ENCODE measurements around the gene GCLC. TPM values are rescaled to one million over a fixed set of nuclear protein-coding genes. Genes with fewer than 3 reads are reported as not detected.

The GCLC gene
- total and polyA plus RNA-seq, 7 donors, result 4.7 to 31.9 (median 17.9) TPM

DNA sequence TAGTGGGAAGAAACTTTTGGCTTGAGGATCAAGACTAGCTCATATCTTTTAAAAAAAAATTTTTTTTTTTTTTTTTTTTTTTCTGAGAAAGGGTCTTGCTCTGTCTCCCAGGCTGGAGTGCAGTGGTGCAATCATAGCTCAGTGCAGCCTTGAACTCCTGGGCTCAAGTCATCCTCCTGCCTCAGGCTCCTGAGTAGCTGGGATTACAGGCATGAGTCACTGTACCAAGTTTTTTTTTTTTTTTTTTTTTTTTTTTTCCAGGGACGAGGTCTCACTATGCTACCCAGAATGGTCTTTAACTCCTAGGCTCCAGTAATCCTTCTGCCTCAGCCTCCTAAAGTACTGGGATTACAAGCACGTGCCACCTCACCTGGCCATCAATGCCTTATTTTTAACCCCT, 27.9 kb downstream of the GCLC start:
- 38 to 64% (median 43%) methylated on average over 2 of the region's 2 CpGs for WGBS, 3 donors
- H3K4me1 ChIP-seq, result peaks cover 27% of the 10 kb centered on the region
- H3K36me3 ChIP-seq (ENCODE audit: insufficient read depth in 1 of 2, low read depth in 1 of 2), result peaks cover 10 to 71% of the 10 kb centered on the region in 2 donors

DNA sequence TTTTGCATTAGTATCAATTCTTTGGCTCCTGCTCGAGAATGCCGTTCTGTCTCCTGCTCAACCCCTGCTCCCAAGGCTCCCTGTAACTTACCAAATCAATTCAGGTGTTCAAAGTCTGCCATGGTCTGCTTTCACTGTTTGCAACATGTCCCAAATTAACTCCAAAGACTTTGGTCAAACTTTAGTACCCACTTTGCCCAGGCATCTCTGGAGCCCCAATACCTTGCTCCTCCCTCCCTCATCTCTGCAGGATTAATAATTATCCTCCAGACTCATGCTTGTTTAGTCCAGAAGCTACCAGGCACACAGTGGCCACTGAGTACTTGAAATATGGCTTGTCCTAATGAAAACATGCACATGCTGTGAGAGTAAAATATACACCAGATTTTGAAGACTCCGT, 30.2 kb downstream of the GCLC start:
- intact Hi-C loops (cut with DNase I), result no loop called here
- Histone ChIP-seq H3K4me1 (peaks cover 27% of the 10 kb centered on the region), H3K27ac (peak overlapping the region; percentile 65), H3K36me3 (ENCODE audit: insufficient read depth in 1 of 2, low read depth in 1 of 2) (peaks cover 7 to 82% of the 10 kb centered on the region in 2 donors), H3K4me3 (no peak overlapping the region), H3K27me3 (ENCODE audit: insufficient read depth in 3 of 3, low read length in 2 of 3) (no peaks in the 10 kb centered on the region), H3K9me3 (no peaks in the 10 kb centered on the region)
- no peak for ATAC-seq
- WGBS, 3 donors, result 89 to 96% (median 94%) methylated on average over 3 of the region's 3 CpGs
- no peak for DNase-seq
- TF ChIP-seq, protein P1, sequence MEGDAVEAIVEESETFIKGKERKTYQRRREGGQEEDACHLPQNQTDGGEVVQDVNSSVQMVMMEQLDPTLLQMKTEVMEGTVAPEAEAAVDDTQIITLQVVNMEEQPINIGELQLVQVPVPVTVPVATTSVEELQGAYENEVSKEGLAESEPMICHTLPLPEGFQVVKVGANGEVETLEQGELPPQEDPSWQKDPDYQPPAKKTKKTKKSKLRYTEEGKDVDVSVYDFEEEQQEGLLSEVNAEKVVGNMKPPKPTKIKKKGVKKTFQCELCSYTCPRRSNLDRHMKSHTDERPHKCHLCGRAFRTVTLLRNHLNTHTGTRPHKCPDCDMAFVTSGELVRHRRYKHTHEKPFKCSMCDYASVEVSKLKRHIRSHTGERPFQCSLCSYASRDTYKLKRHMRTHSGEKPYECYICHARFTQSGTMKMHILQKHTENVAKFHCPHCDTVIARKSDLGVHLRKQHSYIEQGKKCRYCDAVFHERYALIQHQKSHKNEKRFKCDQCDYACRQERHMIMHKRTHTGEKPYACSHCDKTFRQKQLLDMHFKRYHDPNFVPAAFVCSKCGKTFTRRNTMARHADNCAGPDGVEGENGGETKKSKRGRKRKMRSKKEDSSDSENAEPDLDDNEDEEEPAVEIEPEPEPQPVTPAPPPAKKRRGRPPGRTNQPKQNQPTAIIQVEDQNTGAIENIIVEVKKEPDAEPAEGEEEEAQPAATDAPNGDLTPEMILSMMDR (IDR thresholded peaks at IDR 0.05), result no peak

More for the DNA sequence above, 27.9 kb downstream of the GCLC start:
- Histone ChIP-seq H3K27ac (no peak overlapping the region), H3K4me3 (no peak overlapping the region), H3K9me3 (no peaks in the 10 kb centered on the region), H3K27me3 (ENCODE audit: insufficient read depth in 3 of 3, low read length in 2 of 3) (no peaks in the 10 kb centered on the region)
- ATAC-seq, result peak in 1 of 4 donors; percentile 58
- DNase-seq, result no peak
- TF ChIP-seq, protein P1 (IDR thresholded peaks at IDR 0.05), result no peak
- intact Hi-C loops (cut with DNase I), result no loop called here

DNA sequence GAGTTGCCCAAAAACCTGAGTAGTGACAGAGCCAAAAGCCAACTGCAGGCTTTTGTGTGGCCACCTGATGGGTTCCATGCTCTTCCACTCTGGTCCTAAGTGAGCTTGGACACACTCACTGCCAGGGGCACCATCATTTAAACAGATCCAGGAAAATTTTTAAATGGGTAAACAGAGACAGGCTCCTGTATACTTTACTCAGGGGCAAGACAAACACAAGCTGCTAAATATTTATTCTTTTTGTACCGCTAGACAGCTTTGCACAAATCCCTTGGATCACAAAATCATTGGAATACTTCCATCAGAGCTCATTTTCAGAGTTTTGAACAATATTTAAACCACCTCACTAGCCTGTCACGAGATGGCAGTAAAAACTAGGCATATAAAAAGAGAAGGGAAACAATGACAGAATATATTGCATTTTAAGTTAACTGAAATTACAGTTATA, 31.4 kb downstream of the GCLC start:
- DNase-seq (no peak), ATAC-seq (no peak)
- no peaks in the 10 kb centered on the region for H3K9me3 ChIP-seq
- no peak overlapping the region for H3K4me3 ChIP-seq
- peak overlapping the region; percentile 21 for H3K27ac ChIP-seq
- intact Hi-C loops (cut with DNase I), result no loop called here
- 70 to 82% (median 76%) methylated on average over 2 of the region's 2 CpGs for WGBS, 3 donors
- no peaks in the 10 kb centered on the region for H3K27me3 ChIP-seq (ENCODE audit: insufficient read depth in 3 of 3, low read length in 2 of 3)
- TF ChIP-seq, protein P1 (IDR thresholded peaks at IDR 0.05), result no peak
- peaks cover 27% of the 10 kb centered on the region for H3K4me1 ChIP-seq
- H3K36me3 ChIP-seq (ENCODE audit: insufficient read depth in 1 of 2, low read depth in 1 of 2), result peaks cover 7 to 86% of the 10 kb centered on the region in 2 donors

DNA sequence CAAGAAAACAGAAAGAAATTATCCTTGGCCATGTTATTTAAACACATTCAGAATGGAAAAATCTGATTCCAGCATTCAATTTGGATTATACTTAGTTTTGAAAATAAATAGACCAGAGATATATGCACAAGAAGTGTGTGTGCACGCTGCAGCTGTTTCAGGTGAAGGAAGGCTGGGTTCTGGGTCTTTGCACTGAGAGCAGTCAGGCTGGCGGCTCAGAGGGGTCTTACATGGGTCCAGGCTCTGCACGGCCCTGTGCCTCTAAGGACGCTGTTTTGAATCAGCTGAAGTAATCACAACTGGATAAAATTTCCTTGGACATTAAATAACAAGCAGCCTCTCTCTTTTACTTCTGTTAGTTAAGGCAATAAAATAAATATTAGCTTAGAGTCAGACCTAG, 31.8 kb downstream of the GCLC start:
- peaks cover 7 to 87% of the 10 kb centered on the region in 2 donors for H3K36me3 ChIP-seq (ENCODE audit: insufficient read depth in 1 of 2, low read depth in 1 of 2)
- ATAC-seq (no peak), DNase-seq (no peak)
- no peak overlapping the region for H3K27ac ChIP-seq
- H3K27me3 ChIP-seq (ENCODE audit: insufficient read depth in 3 of 3, low read length in 2 of 3), result no peaks in the 10 kb centered on the region
- TF ChIP-seq, protein P1 (IDR thresholded peaks at IDR 0.05), result no peak
- peaks cover 27% of the 10 kb centered on the region for H3K4me1 ChIP-seq
- intact Hi-C loops (cut with DNase I), result no loop called here
- WGBS, 3 donors, result 94 to 95% (median 95%) methylated on average over 4 of the region's 4 CpGs
- no peaks in the 10 kb centered on the region for H3K9me3 ChIP-seq
- no peak overlapping the region for H3K4me3 ChIP-seq

DNA sequence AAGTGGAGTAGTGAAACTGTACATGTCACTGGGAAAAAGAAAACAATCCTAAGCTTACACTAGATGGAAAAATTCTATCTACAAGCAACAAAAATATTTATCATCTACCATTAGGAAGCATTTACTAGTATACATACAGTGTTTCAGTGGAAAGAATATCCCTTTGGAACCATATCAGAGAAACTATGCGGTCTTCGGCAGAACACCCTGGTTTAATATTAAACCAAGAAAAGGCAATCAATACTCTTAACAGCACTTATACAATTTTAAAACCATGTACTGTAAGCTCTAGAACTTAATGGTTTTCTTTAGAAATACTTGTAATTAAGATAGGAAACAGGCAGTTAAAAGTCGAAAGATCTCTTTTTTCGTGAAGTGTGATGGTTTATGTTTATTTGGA, 32.3 kb downstream of the GCLC start:
- Histone ChIP-seq H3K27ac (no peak overlapping the region), H3K4me1 (peaks cover 27% of the 10 kb centered on the region)
- no peak for ATAC-seq

More for the DNA sequence above, 32.3 kb downstream of the GCLC start:
- 82 to 95% (median 83%) methylated on average over 4 of the region's 4 CpGs for WGBS, 3 donors
- TF ChIP-seq, protein P1 (IDR thresholded peaks at IDR 0.05), result no peak
- Histone ChIP-seq H3K4me3 (no peak overlapping the region), H3K27me3 (ENCODE audit: insufficient read depth in 3 of 3, low read length in 2 of 3) (no peaks in the 10 kb centered on the region), H3K9me3 (no peaks in the 10 kb centered on the region), H3K36me3 (ENCODE audit: insufficient read depth in 1 of 2, low read depth in 1 of 2) (peaks cover 7 to 90% of the 10 kb centered on the region in 2 donors)
- no peak for DNase-seq
- intact Hi-C loops (cut with DNase I), result no loop called here
